H54 (cell line): ENCODE results near the gene CCDC137.
A peak's percentile ranks its signal among the peaks of the same experiment; 100 is the strongest.

ENCODE experiments used
- DNase-seq: peaks from one replicate; pipeline ENCODE4 v3.0.0; 2011; ENCODE audit warnings: low spot score, mixed read lengths; ENCODE audit not compliant: insufficient read length
- FAIRE-seq: peaks from 3 replicates; lab custom pipeline; 2011; peaks lifted over from hg19 to GRCh38; lab: Jason Lieb, UNC
- POLR2A ChIP-seq: IDR thresholded peaks from 2 replicates; pipeline ENCODE4 v1.6.1; 2011; ENCODE audit warnings: low read depth, mild to moderate bottlenecking, low read length

The CCDC137 gene

GRCh38 chr17:81683208-81683583 lies 16.7 kb downstream of the CCDC137 start:
- DNase-seq (no peak), FAIRE-seq (no peak)

GRCh38 chr17:81683584-81684441 lies 17.3 kb downstream of the CCDC137 start, which contains the start of the genes ARL16 and HGS:
ARL16 (minus strand) TSS chr17:81683797; CDS start chr17:81683753, 44 bp downstream.
HGS (plus strand) TSS chr17:81684011; CDS start chr17:81684067, 56 bp downstream.
- DNase-seq (peak; percentile 98), FAIRE-seq (no peak)
- peak; percentile 72 for TF ChIP-seq POLR2A

More at GRCh38 chr17:81683208-81683583, 16.7 kb downstream of the CCDC137 start:
- no peak for TF ChIP-seq POLR2A

- FAIRE-seq (no peak), DNase-seq (no peak)
- 0 out of 2 replicates have a peak, but pooled peaks have one; percentile 7 for TF ChIP-seq POLR2A
Observed at GRCh38 chr17:81684442-81684911, 17.9 kb downstream of the CCDC137 start.

GRCh38 chr17:81685108-81685507 lies 18.6 kb downstream of the CCDC137 start:
- DNase-seq = peak; percentile 98
- FAIRE-seq = peak; percentile 6
- TF ChIP-seq POLR2A = no peak

GRCh38 chr17:81686614-81687013 lies 20.1 kb downstream of the CCDC137 start:
- DNase-seq (no peak), FAIRE-seq (no peak)
- no peak for TF ChIP-seq POLR2A

GRCh38 chr17:81687770-81688541 lies 21.4 kb downstream of the CCDC137 start:
- no peak for TF ChIP-seq POLR2A
- FAIRE-seq = no peak
- no peak for DNase-seq

GRCh38 chr17:81688616-81689015 lies 22.1 kb downstream of the CCDC137 start:
- no peak for FAIRE-seq
- no peak for TF ChIP-seq POLR2A

GRCh38 chr17:81690066-81690465 lies 23.5 kb downstream of the CCDC137 start:
- no peak for DNase-seq

More at GRCh38 chr17:81688616-81689015, 22.1 kb downstream of the CCDC137 start:
- no peak for DNase-seq

GRCh38 chr17:81690549-81690948 lies 24.0 kb downstream of the CCDC137 start:
- FAIRE-seq (no peak), DNase-seq (no peak)
- TF ChIP-seq POLR2A = no peak

More at GRCh38 chr17:81690066-81690465, 23.5 kb downstream of the CCDC137 start:
- FAIRE-seq = no peak
- TF ChIP-seq POLR2A = no peak

GRCh38 chr17:81691196-81691595 lies 24.7 kb downstream of the CCDC137 start:
- no peak for FAIRE-seq
- DNase-seq = no peak
- no peak for TF ChIP-seq POLR2A

GRCh38 chr17:81691608-81692007 lies 25.1 kb downstream of the CCDC137 start:
- FAIRE-seq = no peak
- no peak for DNase-seq
- TF ChIP-seq POLR2A = no peak

GRCh38 chr17:81693509-81694210 lies 27.1 kb downstream of the CCDC137 start:
- DNase-seq (no peak), FAIRE-seq (no peak)
- no peak for TF ChIP-seq POLR2A

GRCh38 chr17:81694810-81695209 lies 28.3 kb downstream of the CCDC137 start:
- DNase-seq = no peak
- no peak for TF ChIP-seq POLR2A
- FAIRE-seq = no peak
